ENCODE measurements around the gene CPHXL.

The CPHXL gene

GRCh38 chr16:75726390-75726789 is at the start of gene CPHXL:
Gene CPHXL, minus strand, starts transcription at chr16:75726490. Its CDS starts 48 bp downstream, at chr16:75726442.
- Mint-ChIP-seq H3K9me3 (no peaks in the 10 kb centered on the region), H3K4me3 (no peak within 1 kb of the TSS), H3K4me1 (ENCODE audit: low read depth) (no peaks in the 10 kb centered on the region), H3K36me3 (ENCODE audit: low read depth) (no peaks in the 10 kb centered on the region), H3K27me3 (ENCODE audit: low read depth) (no peaks in the 10 kb centered on the region), H3K27ac (no peak within 1 kb of the TSS)
- no peak for DNase-seq (ENCODE audit: low spot score)

GRCh38 chr16:75774197-75774596 is 47.9 kb upstream of the CPHXL start:
- no peaks in the 10 kb centered on the region for H3K9me3 Mint-ChIP-seq
- H3K27me3 Mint-ChIP-seq (ENCODE audit: low read depth): peaks cover 14% of the 10 kb centered on the region

GRCh38 chr16:75770051-75770450 is 43.8 kb upstream of the CPHXL start:
- H3K27me3 Mint-ChIP-seq (ENCODE audit: low read depth): peaks cover 16% of the 10 kb centered on the region
- no peak overlapping the region for H3K4me3 Mint-ChIP-seq
- DNase-seq (ENCODE audit: low spot score): no peak
- no peak overlapping the region for H3K27ac Mint-ChIP-seq
- no peaks in the 10 kb centered on the region for H3K4me1 Mint-ChIP-seq (ENCODE audit: low read depth)
- no peaks in the 10 kb centered on the region for H3K36me3 Mint-ChIP-seq (ENCODE audit: low read depth)
- H3K9me3 Mint-ChIP-seq: no peaks in the 10 kb centered on the region

More at GRCh38 chr16:75774197-75774596, 47.9 kb upstream of the CPHXL start:
- no peaks in the 10 kb centered on the region for H3K36me3 Mint-ChIP-seq (ENCODE audit: low read depth)
- H3K4me1 Mint-ChIP-seq (ENCODE audit: low read depth): no peaks in the 10 kb centered on the region
- no peak overlapping the region for H3K27ac Mint-ChIP-seq
- H3K4me3 Mint-ChIP-seq: no peak overlapping the region
- DNase-seq (ENCODE audit: low spot score): no peak

GRCh38 chr16:75764154-75764768 is 38.0 kb upstream of the CPHXL start:
- no peaks in the 10 kb centered on the region for H3K36me3 Mint-ChIP-seq (ENCODE audit: low read depth)
- no peak overlapping the region for H3K27ac Mint-ChIP-seq
- peaks cover 3% of the 10 kb centered on the region for H3K4me1 Mint-ChIP-seq (ENCODE audit: low read depth)
- DNase-seq (ENCODE audit: low spot score): peak; percentile 32
- no peaks in the 10 kb centered on the region for H3K9me3 Mint-ChIP-seq
- no peak overlapping the region for H3K4me3 Mint-ChIP-seq
- H3K27me3 Mint-ChIP-seq (ENCODE audit: low read depth): peaks cover 4% of the 10 kb centered on the region

- DNase-seq (ENCODE audit: low spot score): no peak
- Mint-ChIP-seq H3K4me1 (ENCODE audit: low read depth) (peaks cover 3% of the 10 kb centered on the region), H3K4me3 (no peak overlapping the region), H3K9me3 (no peaks in the 10 kb centered on the region), H3K27me3 (ENCODE audit: low read depth) (peaks cover 6% of the 10 kb centered on the region), H3K27ac (no peak overlapping the region), H3K36me3 (ENCODE audit: low read depth) (no peaks in the 10 kb centered on the region)
These were observed 36.9 kb upstream of the CPHXL start for GRCh38 chr16:75763204-75763603.

- H3K27me3 Mint-ChIP-seq (ENCODE audit: low read depth): peaks cover 6% of the 10 kb centered on the region
- no peaks in the 10 kb centered on the region for H3K9me3 Mint-ChIP-seq
- H3K4me3 Mint-ChIP-seq: no peak overlapping the region
- DNase-seq (ENCODE audit: low spot score): no peak
- no peaks in the 10 kb centered on the region for H3K36me3 Mint-ChIP-seq (ENCODE audit: low read depth)
- peaks cover 3% of the 10 kb centered on the region for H3K4me1 Mint-ChIP-seq (ENCODE audit: low read depth)
- H3K27ac Mint-ChIP-seq: no peak overlapping the region
These were observed 36.5 kb upstream of the CPHXL start for GRCh38 chr16:75762746-75763145.

- Mint-ChIP-seq H3K4me1 (ENCODE audit: low read depth) (peaks cover 5% of the 10 kb centered on the region), H3K4me3 (no peak overlapping the region), H3K27ac (no peak overlapping the region), H3K9me3 (no peaks in the 10 kb centered on the region), H3K36me3 (ENCODE audit: low read depth) (no peaks in the 10 kb centered on the region), H3K27me3 (ENCODE audit: low read depth) (peaks cover 4% of the 10 kb centered on the region)
- no peak for DNase-seq (ENCODE audit: low spot score)
These were observed 34.8 kb upstream of the CPHXL start for GRCh38 chr16:75761108-75761507.

GRCh38 chr16:75760018-75760519 is 33.8 kb upstream of the CPHXL start:
- no peaks in the 10 kb centered on the region for H3K9me3 Mint-ChIP-seq
- H3K4me3 Mint-ChIP-seq: no peak overlapping the region
- peaks cover 5% of the 10 kb centered on the region for H3K4me1 Mint-ChIP-seq (ENCODE audit: low read depth)
- H3K27ac Mint-ChIP-seq: no peak overlapping the region
- H3K27me3 Mint-ChIP-seq (ENCODE audit: low read depth): peaks cover 2% of the 10 kb centered on the region
- H3K36me3 Mint-ChIP-seq (ENCODE audit: low read depth): no peaks in the 10 kb centered on the region
- no peak for DNase-seq (ENCODE audit: low spot score)

GRCh38 chr16:75758215-75758614 is 31.9 kb upstream of the CPHXL start:
- DNase-seq (ENCODE audit: low spot score): no peak
- Mint-ChIP-seq H3K27ac (no peak overlapping the region), H3K4me1 (ENCODE audit: low read depth) (peaks cover 5% of the 10 kb centered on the region), H3K4me3 (no peak overlapping the region), H3K27me3 (ENCODE audit: low read depth) (peaks cover 2% of the 10 kb centered on the region), H3K9me3 (no peaks in the 10 kb centered on the region), H3K36me3 (ENCODE audit: low read depth) (no peaks in the 10 kb centered on the region)

GRCh38 chr16:75754141-75754540 is 27.9 kb upstream of the CPHXL start:
- H3K4me3 Mint-ChIP-seq: no peak overlapping the region
- peaks cover 2% of the 10 kb centered on the region for H3K4me1 Mint-ChIP-seq (ENCODE audit: low read depth)
- no peaks in the 10 kb centered on the region for H3K36me3 Mint-ChIP-seq (ENCODE audit: low read depth)
- no peak overlapping the region for H3K27ac Mint-ChIP-seq
- no peaks in the 10 kb centered on the region for H3K9me3 Mint-ChIP-seq
- H3K27me3 Mint-ChIP-seq (ENCODE audit: low read depth): peaks cover 2% of the 10 kb centered on the region
- DNase-seq (ENCODE audit: low spot score): no peak

- no peaks in the 10 kb centered on the region for H3K36me3 Mint-ChIP-seq (ENCODE audit: low read depth)
- no peaks in the 10 kb centered on the region for H3K4me1 Mint-ChIP-seq (ENCODE audit: low read depth)
- H3K27me3 Mint-ChIP-seq (ENCODE audit: low read depth): peaks cover 2% of the 10 kb centered on the region
- DNase-seq (ENCODE audit: low spot score): no peak
- no peak overlapping the region for H3K27ac Mint-ChIP-seq
- no peak overlapping the region for H3K4me3 Mint-ChIP-seq
- H3K9me3 Mint-ChIP-seq: no peaks in the 10 kb centered on the region
These were observed 24.2 kb upstream of the CPHXL start for GRCh38 chr16:75750528-75750927.

- Mint-ChIP-seq H3K36me3 (ENCODE audit: low read depth) (no peaks in the 10 kb centered on the region), H3K9me3 (peaks cover 16% of the 10 kb centered on the region), H3K27ac (no peak overlapping the region), H3K4me3 (no peak overlapping the region), H3K27me3 (ENCODE audit: low read depth) (peaks cover 2% of the 10 kb centered on the region), H3K4me1 (ENCODE audit: low read depth) (no peaks in the 10 kb centered on the region)
- DNase-seq (ENCODE audit: low spot score): no peak
These were observed 20.1 kb upstream of the CPHXL start for GRCh38 chr16:75746359-75746758.

- Mint-ChIP-seq H3K4me1 (ENCODE audit: low read depth) (no peaks in the 10 kb centered on the region), H3K9me3 (peaks cover 17% of the 10 kb centered on the region), H3K27ac (no peak overlapping the region), H3K36me3 (ENCODE audit: low read depth) (no peaks in the 10 kb centered on the region), H3K27me3 (ENCODE audit: low read depth) (peaks cover 2% of the 10 kb centered on the region), H3K4me3 (no peak overlapping the region)
- DNase-seq (ENCODE audit: low spot score): no peak
These were observed 19.5 kb upstream of the CPHXL start for GRCh38 chr16:75745823-75746222.

- no peak for DNase-seq (ENCODE audit: low spot score)
- Mint-ChIP-seq H3K27ac (no peak overlapping the region), H3K4me3 (no peak overlapping the region), H3K4me1 (ENCODE audit: low read depth) (no peaks in the 10 kb centered on the region), H3K27me3 (ENCODE audit: low read depth) (peaks cover 2% of the 10 kb centered on the region), H3K36me3 (ENCODE audit: low read depth) (no peaks in the 10 kb centered on the region), H3K9me3 (peaks cover 17% of the 10 kb centered on the region)
These were observed 19.0 kb upstream of the CPHXL start for GRCh38 chr16:75745242-75745641.

Measured in T-helper 2 cell treated with Interferon-gamma antibody and Interleukin-4, amounts not matched to agents 5 μg/mL and 100 μg/mL, for 36 hours (primary cell).